Middle frontal gyrus (tissue), 1 donor: Measurements from ENCODE around the gene SLIT1.
A peak's percentile ranks its signal among the peaks of the same experiment; 100 is the strongest.
"Not testable (repeated sequence)": the region's sequence is repeated elsewhere in the genome, so short reads cannot be mapped to it uniquely, and the experiment has no call there.

Experiments used
- DNase-seq: peaks from one replicate; pipeline ENCODE4 v3.0.0-alpha.2; 2015; ENCODE audit warnings: low spot score; ENCODE audit errors: extremely low spot score

Gene SLIT1

DNA sequence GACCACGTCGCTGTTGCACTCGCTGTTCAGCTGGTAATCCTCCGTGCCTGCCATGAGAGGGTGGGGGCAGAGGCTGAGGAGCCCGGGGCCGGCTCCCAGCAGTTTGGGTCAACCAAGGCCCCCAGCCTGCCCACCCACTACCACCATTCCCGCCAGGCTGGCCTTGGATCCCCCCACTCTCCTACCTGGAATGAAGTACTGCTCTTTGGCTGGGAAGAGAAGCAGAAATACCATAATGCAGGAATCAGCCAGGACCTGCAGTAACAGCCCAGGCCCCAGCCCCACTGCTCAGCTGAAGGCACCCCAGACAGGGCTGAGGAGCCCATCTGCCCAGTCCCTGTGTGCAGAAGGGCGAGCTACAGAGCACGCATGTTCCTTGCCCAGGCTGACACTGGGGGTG, 138.0 kb downstream of the SLIT1 start:
- no peak for DNase-seq

DNA sequence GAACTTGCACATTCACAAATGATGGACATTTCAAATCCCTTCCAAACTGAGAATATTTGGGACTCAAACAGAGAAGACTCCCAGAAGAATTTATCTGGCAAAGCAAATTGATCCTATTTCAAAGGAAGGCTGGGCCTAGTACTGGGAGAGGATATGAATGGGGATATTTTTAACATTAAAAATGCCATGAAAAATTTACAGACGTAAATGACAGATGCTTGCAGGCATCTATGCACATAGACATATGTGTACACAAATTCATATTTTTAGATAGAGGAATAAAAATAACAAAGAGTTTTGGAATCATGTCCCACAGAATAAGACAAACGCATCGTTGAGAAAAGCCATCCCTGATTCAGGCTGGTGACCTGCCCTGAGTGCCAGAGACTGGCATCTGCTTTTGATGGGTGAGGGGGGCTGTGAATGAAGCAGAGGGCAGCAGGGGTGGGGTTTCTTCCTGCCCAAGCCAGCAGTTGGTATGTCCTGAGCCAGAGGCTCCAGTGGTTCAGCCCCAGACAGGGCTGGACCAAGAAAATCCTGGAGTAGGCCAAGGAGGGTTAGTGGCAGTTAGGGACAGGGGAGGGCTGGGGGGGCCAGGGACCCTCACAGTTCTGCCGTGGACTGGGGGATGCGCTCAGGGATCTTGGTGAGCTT, 138.5 kb downstream of the SLIT1 start:
- DNase-seq, result no peak

DNA sequence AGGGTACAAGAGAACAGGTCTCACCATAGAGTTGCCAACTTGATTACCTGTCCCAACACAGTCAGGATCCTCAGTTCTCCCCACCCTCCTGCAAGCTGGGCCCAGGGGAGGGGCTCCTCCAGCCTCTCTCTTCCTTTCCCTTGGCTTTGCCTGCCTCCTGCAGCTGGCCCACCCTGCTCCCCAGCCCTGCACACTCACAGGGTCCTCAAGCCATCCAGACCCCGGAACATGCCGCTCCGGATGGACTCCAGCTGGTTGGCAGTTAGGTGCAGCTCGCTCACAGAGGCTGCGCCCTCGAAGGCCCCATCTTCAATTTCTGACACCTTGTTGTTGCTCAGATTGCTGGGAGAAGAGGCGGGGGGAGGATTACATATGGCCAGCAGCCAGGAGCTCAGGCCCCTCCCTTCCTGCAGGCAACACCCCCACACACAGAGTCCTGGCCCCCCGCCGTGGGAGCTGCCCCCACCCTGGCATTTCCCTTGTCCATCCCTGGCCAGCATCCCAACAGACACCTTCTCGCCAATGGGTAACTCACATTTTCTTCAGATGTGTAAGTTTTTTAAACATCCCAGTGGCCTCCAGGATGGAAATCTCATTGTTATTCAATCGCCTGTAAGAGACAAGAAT, 139.2 kb downstream of the SLIT1 start:
- no peak for DNase-seq

DNA sequence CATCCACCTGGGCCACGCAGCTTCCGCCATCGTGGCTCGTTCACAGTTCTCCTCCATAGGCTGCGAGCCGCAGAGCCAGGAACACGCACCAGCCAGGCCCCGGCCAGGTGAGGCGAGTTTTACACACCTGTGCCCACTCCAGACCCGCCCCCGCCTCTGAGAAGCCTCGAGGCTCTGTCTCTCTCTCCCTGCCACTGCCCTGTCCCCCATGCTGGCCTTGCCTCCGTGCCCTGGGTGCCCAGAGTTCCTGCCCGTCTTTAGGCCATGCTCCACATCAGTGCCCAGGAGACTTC, 142.2 kb downstream of the SLIT1 start:
- no peak for DNase-seq

DNA sequence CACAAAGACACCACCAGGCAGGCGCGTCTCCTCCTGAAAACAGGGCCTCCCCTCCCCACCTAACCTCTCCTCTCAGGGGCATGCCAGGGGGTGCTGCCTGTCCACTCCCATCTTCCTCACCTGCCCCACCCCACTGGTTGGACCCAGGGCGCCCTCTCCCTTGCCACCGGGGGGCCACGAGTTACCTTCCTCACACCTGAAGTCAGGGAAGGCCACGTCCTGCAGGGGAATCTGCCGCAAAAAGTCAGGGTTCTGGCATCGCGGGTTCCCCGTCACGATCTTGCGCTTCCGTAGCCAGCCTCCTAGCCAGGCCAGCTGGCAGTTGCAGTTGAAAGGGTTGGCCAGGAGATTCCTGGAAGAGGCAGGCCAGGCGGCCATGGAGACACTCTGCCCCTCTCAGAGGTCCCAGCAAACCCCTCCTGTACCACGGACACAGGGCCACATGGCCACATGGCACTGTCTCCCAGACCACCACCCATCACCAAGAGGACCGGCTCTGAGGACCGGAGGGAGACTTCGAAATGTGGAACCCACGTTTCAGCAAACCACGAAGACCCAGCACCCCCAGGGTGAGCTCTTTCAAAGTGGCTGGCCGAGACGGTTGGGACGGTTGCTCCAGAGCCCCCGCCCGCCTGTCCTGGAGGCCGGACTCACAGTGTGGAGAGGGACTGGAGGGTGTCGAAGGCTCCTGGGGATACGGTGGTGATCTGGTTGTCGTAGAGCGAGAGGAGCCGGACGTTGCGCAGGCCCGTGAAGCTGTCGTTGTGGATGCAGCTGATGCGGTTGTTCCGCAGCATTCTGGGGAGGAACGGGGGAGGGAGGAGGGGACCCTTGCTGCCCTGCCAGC, 142.8 kb downstream of the SLIT1 start:
- no peak for DNase-seq

DNA sequence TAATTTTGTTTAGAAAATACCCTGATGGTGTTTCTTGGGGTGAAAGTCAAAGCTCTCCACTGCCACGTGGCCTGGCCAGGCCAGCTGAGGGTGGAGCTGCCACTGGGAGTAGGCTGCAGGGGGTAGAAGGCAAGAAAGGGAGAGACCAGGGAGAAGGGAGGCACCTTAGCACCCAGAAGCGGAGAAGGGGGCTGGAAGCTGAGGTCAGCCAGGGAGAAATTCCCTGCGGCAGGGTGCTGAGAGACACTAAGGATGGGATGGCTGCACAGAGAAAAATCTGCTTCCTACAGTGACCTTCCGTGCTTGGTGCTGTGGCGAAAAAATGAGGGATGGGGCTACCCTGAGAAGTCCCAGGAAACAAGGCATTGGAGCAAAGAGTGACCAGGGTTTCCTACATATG, 143.7 kb downstream of the SLIT1 start:
- DNase-seq, result no peak

DNA sequence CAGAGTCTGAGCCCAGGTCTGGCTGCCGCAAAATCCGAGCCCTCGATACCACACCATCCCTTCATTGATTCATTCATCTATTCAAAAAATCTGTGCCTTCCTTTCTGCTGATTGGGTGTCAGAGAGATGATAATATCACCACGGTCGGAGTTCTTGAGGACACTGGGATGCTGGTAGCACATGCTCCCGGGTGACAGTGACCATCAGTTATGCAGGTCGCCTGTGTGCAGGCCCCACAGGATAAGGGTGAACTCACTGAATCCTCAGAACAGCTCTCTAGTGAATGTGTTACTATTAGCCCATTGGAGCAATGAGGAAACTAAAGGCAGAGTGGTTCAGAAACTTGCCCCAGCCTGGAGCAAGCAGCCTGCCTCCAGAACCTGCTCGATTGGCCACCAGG, 145.1 kb downstream of the SLIT1 start:
- DNase-seq, result no peak

DNA sequence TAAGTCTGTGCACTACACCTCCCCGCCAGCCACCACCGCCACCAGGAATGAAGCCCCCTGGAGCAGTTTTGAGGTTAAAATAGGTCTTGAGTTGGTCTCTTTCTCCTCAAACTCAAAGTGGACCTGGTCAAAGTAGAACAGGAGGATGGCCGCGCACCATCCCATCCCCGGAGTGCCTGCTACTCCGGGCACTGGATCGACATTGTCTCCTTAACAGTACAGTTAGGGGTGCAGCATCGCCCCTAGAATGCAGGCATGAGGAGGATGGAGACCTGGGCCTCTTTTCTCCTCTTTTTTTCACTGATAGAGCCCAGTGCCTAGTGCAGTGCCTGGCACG, 145.5 kb downstream of the SLIT1 start:
- no peak for DNase-seq

DNA sequence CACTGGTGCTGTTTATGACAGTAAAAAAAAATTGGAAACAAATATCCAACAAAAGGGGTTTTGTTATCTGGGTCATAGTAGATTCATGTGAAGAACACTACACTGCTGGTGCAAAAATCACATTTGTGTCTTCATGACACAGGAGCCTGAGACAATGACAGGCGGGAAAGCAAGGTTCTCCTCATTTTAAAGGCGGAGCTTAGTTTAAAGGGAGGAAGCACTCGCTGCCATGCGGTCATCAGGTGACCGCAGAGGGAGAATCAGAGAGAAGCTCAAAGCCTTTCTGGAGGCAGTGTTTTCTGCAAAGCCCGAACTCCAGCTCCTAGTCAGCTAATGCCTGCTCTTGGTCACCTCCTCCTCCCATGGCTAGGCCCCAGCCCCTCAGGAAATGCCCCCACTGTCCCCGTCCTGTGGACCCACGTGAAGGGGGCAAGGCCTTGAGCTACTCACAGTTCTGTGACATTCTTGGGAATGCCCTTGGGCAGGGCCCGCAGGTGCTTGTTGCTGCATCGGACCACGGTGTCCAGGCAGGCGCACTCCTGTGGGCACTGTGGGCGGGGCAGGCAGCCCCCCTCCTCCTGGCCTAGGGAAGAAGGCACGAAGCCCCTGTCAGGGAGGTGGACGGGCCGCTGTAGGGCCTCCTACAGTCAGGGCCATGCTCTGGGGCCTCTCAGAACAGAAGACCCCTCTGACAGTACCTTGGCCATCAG, 146.1 kb downstream of the SLIT1 start:
- no peak for DNase-seq

DNA sequence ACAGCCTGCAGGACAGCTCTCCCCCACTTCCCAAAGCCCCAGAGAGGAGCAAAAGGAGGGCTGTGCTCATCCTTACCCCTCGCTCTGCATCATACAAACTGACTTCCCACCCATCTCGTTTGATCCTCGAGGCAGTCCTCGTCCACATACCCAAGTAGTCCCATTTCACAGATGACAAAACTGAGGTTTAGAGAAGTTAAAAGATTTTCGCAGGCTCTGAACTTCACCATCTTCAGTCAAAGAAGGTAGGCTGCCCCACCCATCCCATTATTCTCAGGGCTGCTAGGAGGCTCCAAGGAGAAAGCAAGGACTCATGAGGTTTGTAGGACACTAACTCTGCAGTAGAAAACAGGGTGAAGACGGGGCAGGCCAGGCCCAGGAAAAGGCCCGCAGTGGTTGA, 147.1 kb downstream of the SLIT1 start:
- no peak for DNase-seq

DNA sequence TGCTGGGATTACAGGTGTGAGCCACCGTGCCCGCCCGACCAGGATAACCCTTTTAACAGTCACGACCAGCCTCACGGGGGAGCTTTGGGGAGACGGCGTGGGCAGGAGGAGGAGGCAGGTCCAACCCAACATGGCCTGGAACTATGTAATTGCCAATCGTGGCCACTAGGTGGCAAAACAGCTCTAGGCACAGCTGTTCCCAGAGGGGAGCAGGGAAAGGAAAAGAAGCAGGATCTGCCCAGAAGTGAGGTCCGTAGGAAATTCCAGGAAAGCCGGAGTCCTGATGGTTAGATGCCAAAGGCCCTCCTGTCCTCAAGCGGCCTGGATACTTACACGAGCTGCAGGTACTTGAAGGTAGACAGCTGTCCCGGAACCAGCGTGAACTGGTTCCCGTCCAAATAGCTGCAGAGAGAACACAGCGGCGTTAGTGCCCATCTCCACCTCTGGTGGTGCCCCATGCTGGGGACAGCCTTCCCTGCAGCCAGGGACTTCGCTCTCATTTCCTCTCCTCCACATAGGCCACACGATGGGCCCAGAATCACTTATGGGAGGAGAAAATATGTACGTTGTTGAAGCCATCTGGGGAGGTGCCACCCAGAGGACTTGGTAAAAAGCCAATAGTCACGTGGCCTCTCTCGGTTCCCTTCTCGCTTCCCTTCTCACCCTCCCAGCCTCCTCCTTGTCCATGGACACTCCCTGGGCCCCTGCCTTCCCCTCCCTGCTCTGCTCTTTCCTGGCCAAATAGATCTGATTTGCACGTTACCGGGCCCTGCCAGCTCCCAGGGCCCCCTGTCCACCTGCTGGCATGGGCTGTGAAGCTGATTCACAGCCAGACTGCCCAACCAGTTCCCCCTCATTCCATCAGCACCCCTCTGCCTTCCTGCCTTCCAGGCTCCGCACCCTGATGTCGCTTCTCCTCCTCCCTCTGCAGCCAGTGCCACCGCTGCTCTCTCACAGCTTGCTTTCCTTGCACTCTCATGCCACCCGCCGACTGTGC, 148.1 kb downstream of the SLIT1 start:
- DNase-seq, result peak; percentile 65

DNA sequence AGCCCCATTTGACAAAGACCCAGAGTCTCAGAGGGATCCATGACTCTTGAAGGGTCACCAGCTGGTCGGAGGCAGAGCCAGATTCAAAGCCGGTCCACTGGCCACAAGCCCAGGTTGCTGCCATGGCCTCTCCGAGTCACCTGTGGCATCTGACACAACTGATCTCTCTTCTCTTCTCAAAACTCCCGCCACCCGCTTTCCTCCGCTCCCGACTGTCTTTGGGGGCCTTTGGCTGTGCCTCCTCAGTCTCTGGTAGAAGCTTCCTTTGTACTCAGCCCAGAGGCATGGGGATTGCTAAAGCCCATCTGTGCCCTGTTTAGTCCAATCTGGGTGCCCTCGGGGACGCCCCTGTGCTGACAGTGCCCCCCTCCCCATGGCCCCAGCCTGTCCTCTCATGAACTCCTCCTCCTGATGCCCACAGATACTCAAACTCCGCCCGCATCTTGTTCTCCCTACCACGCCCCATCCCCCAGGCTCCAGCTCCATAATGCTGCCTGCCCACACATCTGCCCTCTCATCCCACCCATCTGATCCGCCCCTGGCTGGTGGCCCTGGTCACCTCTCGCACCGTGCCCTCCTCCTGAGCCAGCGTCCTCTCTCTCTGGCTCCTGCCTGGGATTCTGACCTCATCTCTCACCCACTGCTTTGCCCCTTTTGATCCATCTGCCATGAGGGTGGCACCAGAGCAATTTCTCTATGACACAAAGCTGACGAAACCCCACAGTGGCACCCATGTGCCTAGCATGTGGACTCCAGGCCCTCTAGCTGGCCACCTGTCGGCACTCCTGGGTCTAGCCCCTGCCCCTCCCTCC, 150.6 kb downstream of the SLIT1 start:
- no peak for DNase-seq

DNA sequence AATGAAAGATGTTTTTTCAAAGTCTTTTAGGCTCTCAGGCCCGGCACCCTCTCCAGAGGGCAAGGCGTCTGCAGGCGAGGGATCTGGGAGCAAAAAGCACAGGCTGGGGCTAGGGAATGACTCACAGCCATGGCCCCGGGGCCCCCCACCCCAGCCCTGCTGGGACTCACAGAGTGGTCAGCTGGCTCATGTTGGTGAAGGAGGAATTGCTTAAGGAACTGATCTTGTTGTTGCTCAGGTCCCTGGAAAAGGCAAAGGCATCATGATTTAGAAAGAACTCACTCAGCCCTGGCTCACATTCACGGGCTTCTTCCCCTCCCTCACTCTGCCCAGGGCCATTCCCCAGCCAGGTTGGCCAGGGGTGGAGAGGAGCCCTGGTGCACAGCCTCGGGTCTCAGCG, 151.5 kb downstream of the SLIT1 start:
- no peak for DNase-seq

DNA sequence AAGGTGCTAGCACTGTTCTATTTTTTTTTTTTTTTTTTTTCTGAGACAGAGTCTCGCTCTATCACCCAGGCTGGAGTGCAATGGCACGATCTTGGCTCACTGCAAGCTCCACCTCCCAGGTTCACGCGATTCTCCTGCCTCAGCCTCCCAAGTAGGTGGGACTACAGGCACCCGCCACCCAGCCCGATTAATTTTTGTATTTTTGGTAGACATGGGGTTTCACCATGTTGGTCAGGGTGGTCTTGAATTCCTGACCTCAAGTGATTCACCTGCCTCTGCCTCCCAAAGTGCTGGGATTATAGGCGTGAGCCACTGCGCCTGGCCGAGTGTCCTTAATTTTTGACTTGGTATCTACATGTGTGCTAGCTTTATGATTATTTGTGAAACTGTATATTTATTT, 151.9 kb downstream of the SLIT1 start:
- not testable (repeated sequence) for DNase-seq

DNA sequence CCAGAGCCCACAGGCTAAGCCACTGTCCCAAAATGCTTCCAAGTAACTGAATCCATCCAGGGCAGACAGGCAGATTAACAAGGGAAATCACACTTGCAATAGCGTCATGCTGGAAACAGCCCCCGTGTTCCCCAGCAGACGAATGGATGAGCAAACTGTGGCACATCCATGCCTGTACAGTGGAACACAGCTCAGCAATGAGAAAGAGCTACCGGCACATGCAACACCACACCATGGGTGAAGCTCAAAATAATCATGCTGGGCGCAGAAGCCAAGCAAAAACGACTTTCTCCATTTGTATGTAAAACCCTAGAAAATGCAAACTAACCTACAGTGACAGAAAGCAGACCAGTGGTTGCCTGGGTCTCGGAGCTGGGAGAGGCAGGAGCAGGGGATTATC, 153.1 kb downstream of the SLIT1 start:
- DNase-seq, result no peak

DNA sequence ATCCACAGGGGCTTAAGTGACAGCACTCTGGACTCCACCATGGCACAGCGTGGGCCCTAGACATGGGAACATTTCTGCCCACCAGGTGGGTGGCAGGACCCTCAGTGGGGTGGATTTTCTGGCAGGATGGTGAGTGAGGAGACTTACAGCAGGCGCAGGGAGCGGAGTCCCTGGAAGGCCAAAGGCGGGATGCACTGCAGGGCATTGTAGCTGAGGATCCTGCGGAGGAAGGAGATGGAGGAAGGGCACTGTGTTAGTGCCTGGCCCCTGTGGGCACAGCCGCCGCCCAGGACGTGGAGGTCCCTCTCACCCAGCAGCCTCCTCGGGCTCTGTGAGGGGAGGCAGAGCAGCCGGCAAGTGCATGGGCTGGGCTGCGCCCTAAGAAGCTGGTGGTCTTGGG, 154.3 kb downstream of the SLIT1 start:
- no peak for DNase-seq

DNA sequence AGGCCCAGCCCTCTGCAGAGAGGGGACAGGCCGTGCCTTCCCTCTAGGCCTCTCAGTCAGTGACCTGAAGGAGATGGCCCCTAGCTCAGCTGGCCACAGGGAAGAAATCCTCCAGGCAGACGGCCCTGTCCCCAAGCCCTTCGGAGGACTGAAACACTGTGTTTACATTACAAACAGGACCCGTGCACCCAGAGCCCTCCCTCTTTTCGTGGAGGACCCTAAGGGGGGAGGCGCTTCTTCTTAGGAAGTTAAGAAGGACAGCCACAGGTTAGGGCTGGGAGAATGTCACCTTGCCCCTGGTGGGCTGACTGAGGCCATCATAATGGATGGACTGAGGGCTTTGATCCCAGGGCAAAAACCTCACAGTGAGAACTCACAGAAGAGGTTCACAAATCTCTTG, 154.9 kb downstream of the SLIT1 start:
- no peak for DNase-seq

DNA sequence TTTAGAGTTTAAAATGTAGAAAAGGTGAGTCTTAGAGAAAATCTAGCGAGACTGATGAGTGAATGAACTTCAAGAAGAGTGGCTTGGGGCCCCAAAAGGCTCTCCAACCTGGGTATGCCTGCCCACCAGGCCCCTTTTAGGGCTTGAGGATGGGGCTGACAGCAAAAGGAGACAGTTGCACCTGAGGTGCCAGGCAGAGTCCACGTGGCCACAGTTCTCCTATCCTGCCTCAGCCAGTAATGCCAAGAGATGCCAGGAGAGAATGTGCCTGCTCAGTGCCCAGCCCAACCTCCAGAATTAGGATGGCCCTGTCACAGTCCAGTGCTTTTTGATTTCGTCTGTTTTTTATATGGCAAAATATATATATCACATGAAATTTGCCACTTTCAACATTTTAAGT, 156.5 kb downstream of the SLIT1 start:
- no peak for DNase-seq

DNA sequence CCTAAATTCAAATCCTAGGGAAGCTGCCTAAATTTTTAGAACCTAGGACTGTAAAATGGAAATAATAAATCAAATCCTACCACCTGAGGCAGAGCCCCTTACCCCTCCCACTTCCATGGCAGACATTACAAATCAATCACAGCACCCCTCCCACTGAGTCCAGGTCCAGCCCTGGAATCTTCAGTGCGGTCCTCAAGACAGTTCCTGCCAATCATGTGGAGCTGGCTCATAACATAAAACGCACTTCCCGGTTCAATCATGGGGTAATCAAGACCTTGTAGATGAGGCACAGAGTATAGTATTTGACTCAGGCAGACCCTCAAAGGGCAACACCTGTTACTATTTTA, 157.0 kb downstream of the SLIT1 start:
- DNase-seq, result no peak

DNA sequence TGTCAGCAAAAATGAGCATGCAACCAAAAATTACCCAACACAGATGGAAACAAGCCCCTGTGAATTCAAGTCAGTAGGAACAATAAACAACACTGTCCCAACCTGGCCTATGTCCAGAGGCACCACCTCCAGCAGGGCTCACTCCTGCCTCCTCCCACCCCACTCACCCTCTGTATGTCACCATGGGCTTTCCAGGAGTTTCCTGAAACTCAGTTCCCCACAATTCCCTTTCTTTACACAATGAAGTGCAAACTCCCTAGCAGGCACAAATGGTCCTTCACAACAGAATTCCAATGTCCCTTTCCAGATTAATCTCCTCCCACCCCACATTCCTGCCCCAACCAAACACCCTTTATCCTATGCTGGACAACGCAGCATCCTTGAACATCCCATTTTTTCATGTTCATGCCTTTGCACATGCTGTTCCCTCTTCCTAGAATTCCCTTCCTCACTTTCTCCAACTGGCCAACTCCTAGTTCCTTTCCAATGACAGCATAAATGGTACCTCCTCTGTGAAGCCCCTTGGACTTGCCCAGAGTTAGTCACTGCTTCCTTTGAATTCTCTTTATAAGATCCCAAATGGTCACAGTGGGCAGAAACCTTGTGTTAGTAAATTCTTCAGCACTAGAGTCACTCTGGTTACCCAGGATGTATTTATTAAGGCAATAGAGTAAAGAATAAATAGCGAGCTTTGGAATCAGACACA, 157.5 kb downstream of the SLIT1 start:
- no peak for DNase-seq
